Measurements from ENCODE around the gene C8B. TPM values are rescaled to one million over a fixed set of nuclear protein-coding genes. Genes with fewer than 3 reads are reported as not detected.

C8B gene
- total RNA-seq, 1 donor from 2014 or later, result not detected

GRCh38 chr1:56897150-56898004 lies 68.4 kb downstream of the C8B start:
- Histone ChIP-seq H3K4me1 (no peaks in the 10 kb centered on the region), H3K9me3 (no peaks in the 10 kb centered on the region), H3K27me3 (no peaks in the 10 kb centered on the region), H3K36me3 (no peaks in the 10 kb centered on the region), H3K4me3 (no peak overlapping the region), H3K27ac (no peak overlapping the region)
- TF ChIP-seq POLR2A (IDR thresholded peaks at IDR 0.05) (no peak), POLR2AphosphoS5 (IDR thresholded peaks at IDR 0.05; ENCODE audit: insufficient read depth in 1 of 2, low read depth in 1 of 2) (no peak)
- TF ChIP-seq, protein P1, sequence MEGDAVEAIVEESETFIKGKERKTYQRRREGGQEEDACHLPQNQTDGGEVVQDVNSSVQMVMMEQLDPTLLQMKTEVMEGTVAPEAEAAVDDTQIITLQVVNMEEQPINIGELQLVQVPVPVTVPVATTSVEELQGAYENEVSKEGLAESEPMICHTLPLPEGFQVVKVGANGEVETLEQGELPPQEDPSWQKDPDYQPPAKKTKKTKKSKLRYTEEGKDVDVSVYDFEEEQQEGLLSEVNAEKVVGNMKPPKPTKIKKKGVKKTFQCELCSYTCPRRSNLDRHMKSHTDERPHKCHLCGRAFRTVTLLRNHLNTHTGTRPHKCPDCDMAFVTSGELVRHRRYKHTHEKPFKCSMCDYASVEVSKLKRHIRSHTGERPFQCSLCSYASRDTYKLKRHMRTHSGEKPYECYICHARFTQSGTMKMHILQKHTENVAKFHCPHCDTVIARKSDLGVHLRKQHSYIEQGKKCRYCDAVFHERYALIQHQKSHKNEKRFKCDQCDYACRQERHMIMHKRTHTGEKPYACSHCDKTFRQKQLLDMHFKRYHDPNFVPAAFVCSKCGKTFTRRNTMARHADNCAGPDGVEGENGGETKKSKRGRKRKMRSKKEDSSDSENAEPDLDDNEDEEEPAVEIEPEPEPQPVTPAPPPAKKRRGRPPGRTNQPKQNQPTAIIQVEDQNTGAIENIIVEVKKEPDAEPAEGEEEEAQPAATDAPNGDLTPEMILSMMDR (IDR thresholded peaks at IDR 0.05), result no peak
- intact Hi-C loops (cut with DNase I), result no loop called here
- DNase-seq (ENCODE audit: extremely low spot score in 2 of 2), result no peak

DNA sequence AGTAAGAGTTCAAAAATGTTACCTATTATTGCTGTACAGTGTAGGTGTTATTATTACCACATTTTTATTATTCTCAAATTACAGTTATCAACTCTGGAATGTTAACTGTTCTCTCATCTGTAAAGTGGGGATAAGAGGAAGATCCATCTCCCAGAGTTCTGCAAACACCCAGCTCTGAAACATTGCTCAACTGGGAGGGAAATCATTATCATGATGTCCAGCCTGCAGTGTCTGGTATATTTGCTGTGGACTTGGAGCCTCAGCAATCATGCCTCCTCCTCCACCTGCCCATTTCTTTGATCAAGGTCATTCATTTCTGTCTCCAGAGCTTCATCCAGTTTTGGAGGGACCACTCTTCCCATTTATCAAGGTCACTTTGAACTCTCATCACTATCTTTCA lies 71.8 kb downstream of the C8B start:
- intact Hi-C loops (cut with DNase I), result no loop called here
- DNase-seq (ENCODE audit: extremely low spot score in 2 of 2), result no peak
- H3K27ac ChIP-seq, result no peak overlapping the region
- no peak overlapping the region for H3K4me3 ChIP-seq
- no peaks in the 10 kb centered on the region for H3K9me3 ChIP-seq
- H3K4me1 ChIP-seq, result no peaks in the 10 kb centered on the region
- no peaks in the 10 kb centered on the region for H3K36me3 ChIP-seq
- H3K27me3 ChIP-seq, result no peaks in the 10 kb centered on the region
- TF ChIP-seq, protein P1 (IDR thresholded peaks at IDR 0.05), result no peak
- TF ChIP-seq POLR2A (IDR thresholded peaks at IDR 0.05) (no peak), POLR2AphosphoS5 (IDR thresholded peaks at IDR 0.05; ENCODE audit: insufficient read depth in 1 of 2, low read depth in 1 of 2) (no peak)

GRCh38 chr1:56890229-56890628 lies 75.6 kb downstream of the C8B start:
- no peak overlapping the region for H3K27ac ChIP-seq
- H3K4me3 ChIP-seq, result no peak overlapping the region
- H3K9me3 ChIP-seq, result no peaks in the 10 kb centered on the region
- no peaks in the 10 kb centered on the region for H3K36me3 ChIP-seq
- TF ChIP-seq, protein P1 (IDR thresholded peaks at IDR 0.05), result no peak
- TF ChIP-seq POLR2A (IDR thresholded peaks at IDR 0.05) (no peak), POLR2AphosphoS5 (IDR thresholded peaks at IDR 0.05; ENCODE audit: insufficient read depth in 1 of 2, low read depth in 1 of 2) (no peak)
- H3K27me3 ChIP-seq, result no peaks in the 10 kb centered on the region
- intact Hi-C loops (cut with DNase I), result no loop called here
- H3K4me1 ChIP-seq, result no peaks in the 10 kb centered on the region
- no peak for DNase-seq (ENCODE audit: extremely low spot score in 2 of 2)

DNA sequence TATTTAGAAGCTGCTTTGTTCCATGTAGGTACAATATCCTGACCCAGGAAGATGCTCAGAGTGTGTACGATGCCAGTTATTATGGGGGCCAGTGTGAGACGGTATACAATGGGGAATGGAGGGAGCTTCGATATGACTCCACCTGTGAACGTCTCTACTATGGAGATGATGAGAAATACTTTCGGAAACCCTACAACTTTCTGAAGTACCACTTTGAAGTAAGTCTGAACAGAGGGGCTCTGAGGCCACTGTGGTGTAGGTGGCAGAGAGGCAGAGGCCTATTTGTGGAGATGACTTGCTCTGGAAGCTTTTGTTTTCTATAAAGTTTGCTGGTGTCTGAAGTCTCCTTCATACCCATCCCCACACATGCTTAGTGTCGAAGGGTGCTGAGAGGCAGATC lies 84.4 kb downstream of the C8B start:
- intact Hi-C loops (cut with DNase I), result no loop called here
- no peaks in the 10 kb centered on the region for H3K4me1 ChIP-seq
- H3K27ac ChIP-seq, result no peak overlapping the region
- H3K4me3 ChIP-seq, result no peak overlapping the region
- TF ChIP-seq, protein P1 (IDR thresholded peaks at IDR 0.05), result no peak
- no peak for TF ChIP-seq POLR2AphosphoS5 (IDR thresholded peaks at IDR 0.05; ENCODE audit: insufficient read depth in 1 of 2, low read depth in 1 of 2)
- TF ChIP-seq POLR2A (IDR thresholded peaks at IDR 0.05), result no peak
- no peaks in the 10 kb centered on the region for H3K9me3 ChIP-seq
- no peaks in the 10 kb centered on the region for H3K36me3 ChIP-seq
- H3K27me3 ChIP-seq, result no peaks in the 10 kb centered on the region
- DNase-seq (ENCODE audit: extremely low spot score in 2 of 2), result no peak

GRCh38 chr1:56880774-56881173 lies 85.0 kb downstream of the C8B start:
- Histone ChIP-seq H3K4me3 (no peak overlapping the region), H3K4me1 (no peaks in the 10 kb centered on the region), H3K9me3 (no peaks in the 10 kb centered on the region), H3K36me3 (no peaks in the 10 kb centered on the region), H3K27me3 (no peaks in the 10 kb centered on the region), H3K27ac (no peak overlapping the region)
- TF ChIP-seq, protein P1 (IDR thresholded peaks at IDR 0.05), result no peak
- no peak for TF ChIP-seq POLR2A (IDR thresholded peaks at IDR 0.05)
- no peak for TF ChIP-seq POLR2AphosphoS5 (IDR thresholded peaks at IDR 0.05; ENCODE audit: insufficient read depth in 1 of 2, low read depth in 1 of 2)
- intact Hi-C loops (cut with DNase I), result no loop called here
- no peak for DNase-seq (ENCODE audit: extremely low spot score in 2 of 2)
